ENCODE measurements around the gene FGGY.
"Not testable (repeated sequence)": the region's sequence is repeated elsewhere in the genome, so short reads cannot be mapped to it uniquely, and the experiment has no call there.

FGGY gene

DNA sequence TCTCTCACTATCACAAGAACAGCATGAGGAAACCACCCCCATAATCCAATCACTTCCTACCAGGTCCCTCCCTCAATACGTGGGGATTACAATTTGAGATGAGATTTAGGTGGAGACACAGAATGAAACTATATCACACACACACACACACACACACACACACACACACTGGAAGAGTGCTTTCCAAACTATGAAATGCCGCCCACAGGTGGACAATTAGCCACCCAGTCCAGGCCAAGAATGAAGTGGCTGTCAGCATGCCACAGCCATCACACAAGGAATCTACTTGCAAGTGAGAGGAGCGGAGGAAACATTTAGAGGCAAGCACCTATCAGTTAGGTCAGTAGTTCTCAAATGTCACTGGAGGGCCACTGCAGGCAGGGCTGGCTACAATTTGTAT, 412.4 kb downstream of the FGGY start:
- no peak for DNase-seq
- Histone ChIP-seq H3K4me3 (ENCODE audit: control insufficient read depth in 1 of 7, extremely low read depth in 1 of 7, insufficient read depth in 4 of 7, low read depth in 2 of 7, low read length in 6 of 7) (no peak overlapping the region), H3K4me1 (ENCODE audit: control extremely low read depth in 1 of 4, control insufficient read depth in 4 of 4, insufficient read depth in 4 of 4, low read length in 3 of 4) (no peaks in the 10 kb centered on the region), H3K27ac (ENCODE audit: insufficient read depth in 1 of 2, low read depth in 1 of 2, low read length in 2 of 2, poor library complexity in 1 of 2, severe bottlenecking in 2 of 2) (no peak overlapping the region), H3K27me3 (replicated peaks in 2 of 5; ENCODE audit: control insufficient read depth in 4 of 5, insufficient read depth in 5 of 5, low read length in 4 of 5) (no peaks in the 10 kb centered on the region), H3K9me3 (ENCODE audit: control extremely low read depth in 1 of 5, control insufficient read depth in 4 of 5, insufficient read depth in 2 of 5, low read depth in 1 of 5, low read length in 4 of 5) (peaks cover 0 to 4% (median 0%) of the 10 kb centered on the region in 5 experiments), H3K36me3 (ENCODE audit: control insufficient read depth in 4 of 4, insufficient read depth in 4 of 4, low read length in 3 of 4) (no peaks in the 10 kb centered on the region)
- ChIA-PET POLR2A (no interaction called here), CTCF (no interaction called here)
- WGBS (ENCODE audit: insufficient coverage), result 100% methylated on average over 2 of the region's 3 CpGs

DNA sequence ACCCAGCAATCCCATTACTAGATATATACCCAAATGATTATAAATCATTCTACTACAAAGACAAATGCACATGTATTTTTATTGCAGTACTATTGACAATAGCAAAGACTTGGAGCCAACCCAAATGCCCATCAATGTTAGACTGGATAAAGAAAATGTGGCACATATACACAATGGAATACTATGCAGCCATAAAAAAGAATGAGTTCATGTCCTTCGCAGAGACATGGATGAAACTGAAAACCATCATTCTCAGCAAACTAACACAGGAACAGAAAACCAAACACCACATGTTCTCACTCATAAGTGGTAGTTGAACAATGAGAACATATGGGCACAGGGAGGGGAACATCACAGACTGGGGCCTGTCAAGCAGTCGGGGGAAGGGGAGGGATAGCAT, 414.0 kb downstream of the FGGY start:
- CTCF ChIA-PET; H3K27me3 ChIP-seq (replicated peaks in 2 of 5; ENCODE audit: control insufficient read depth in 4 of 5, insufficient read depth in 5 of 5, low read length in 4 of 5); H3K4me1 ChIP-seq (ENCODE audit: control extremely low read depth in 1 of 4, control insufficient read depth in 4 of 4, insufficient read depth in 4 of 4, low read length in 3 of 4); POLR2A ChIA-PET; H3K36me3 ChIP-seq (ENCODE audit: control insufficient read depth in 4 of 4, insufficient read depth in 4 of 4, low read length in 3 of 4); H3K9me3 ChIP-seq (ENCODE audit: control extremely low read depth in 1 of 5, control insufficient read depth in 4 of 5, insufficient read depth in 2 of 5, low read depth in 1 of 5, low read length in 4 of 5); H3K4me3 ChIP-seq (ENCODE audit: control insufficient read depth in 1 of 7, extremely low read depth in 1 of 7, insufficient read depth in 4 of 7, low read depth in 2 of 7, low read length in 6 of 7); H3K27ac ChIP-seq (ENCODE audit: insufficient read depth in 1 of 2, low read depth in 1 of 2, low read length in 2 of 2, poor library complexity in 1 of 2, severe bottlenecking in 2 of 2); DNase-seq: not testable (repeated sequence)
- no CpG with 5 or more reads among the region's 2 CpGs for whole genome bisulfite sequencing (ENCODE audit: insufficient coverage)

DNA sequence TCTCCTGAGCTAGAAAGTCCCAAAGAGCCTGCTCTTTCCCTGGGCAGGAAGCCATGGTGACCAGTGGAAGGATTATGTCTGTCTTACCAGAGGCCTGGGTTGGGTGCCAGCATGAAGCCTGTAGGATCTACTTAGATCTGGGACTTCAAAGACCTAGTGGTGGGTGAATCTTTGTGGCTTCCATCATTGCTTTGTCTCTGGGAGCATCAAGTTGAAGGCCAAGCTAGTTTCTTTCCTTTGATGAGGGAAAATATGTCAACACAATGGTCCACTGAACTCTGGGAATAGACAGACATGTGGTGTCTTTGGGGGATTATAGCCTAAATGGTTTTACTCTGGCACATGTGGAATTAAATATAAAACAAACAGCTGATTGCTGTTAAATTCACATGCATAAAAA, 417.3 kb downstream of the FGGY start:
- POLR2A ChIA-PET, result no interaction called here
- CTCF ChIA-PET, result interaction anchor here (1.8 kb wide), 1 partner anchor 15 kb away, joined by 6 read pairs; no protein-coding TSS in a partner anchor
- Histone ChIP-seq H3K9me3 (ENCODE audit: control extremely low read depth in 1 of 5, control insufficient read depth in 4 of 5, insufficient read depth in 2 of 5, low read depth in 1 of 5, low read length in 4 of 5) (peaks cover 0 to 4% (median 0%) of the 10 kb centered on the region in 5 experiments), H3K27me3 (replicated peaks in 2 of 5; ENCODE audit: control insufficient read depth in 4 of 5, insufficient read depth in 5 of 5, low read length in 4 of 5) (no peaks in the 10 kb centered on the region), H3K4me3 (ENCODE audit: control insufficient read depth in 1 of 7, extremely low read depth in 1 of 7, insufficient read depth in 4 of 7, low read depth in 2 of 7, low read length in 6 of 7) (no peak overlapping the region), H3K27ac (ENCODE audit: insufficient read depth in 1 of 2, low read depth in 1 of 2, low read length in 2 of 2, poor library complexity in 1 of 2, severe bottlenecking in 2 of 2) (no peak overlapping the region), H3K36me3 (ENCODE audit: control insufficient read depth in 4 of 4, insufficient read depth in 4 of 4, low read length in 3 of 4) (no peaks in the 10 kb centered on the region), H3K4me1 (ENCODE audit: control extremely low read depth in 1 of 4, control insufficient read depth in 4 of 4, insufficient read depth in 4 of 4, low read length in 3 of 4) (no peaks in the 10 kb centered on the region)
- DNase-seq, result no peak

DNA sequence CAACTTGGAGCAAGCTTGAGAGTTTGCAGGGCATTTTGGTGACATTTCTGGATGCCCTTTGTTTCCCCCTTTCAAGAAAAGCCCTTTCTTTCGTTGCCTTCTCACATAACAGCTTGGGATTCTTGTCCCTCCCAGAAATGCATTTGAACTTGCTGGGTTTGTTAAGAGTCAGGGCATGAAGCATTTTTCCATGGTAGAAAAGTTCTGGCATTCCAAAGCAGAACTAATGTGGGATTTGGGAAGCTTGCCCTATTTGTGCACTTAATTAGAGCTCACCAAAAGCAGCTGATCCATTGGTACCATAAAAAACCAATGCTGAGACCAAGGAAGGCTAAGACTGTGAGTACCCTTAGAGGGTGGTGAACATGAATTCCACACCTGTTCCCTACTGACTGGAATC, 418.1 kb downstream of the FGGY start:
- POLR2A ChIA-PET, result no interaction called here
- CTCF ChIA-PET, result interaction anchor here (1.8 kb wide), 1 partner anchor 15 kb away, joined by 6 read pairs; no protein-coding TSS in a partner anchor
- Histone ChIP-seq H3K9me3 (ENCODE audit: control extremely low read depth in 1 of 5, control insufficient read depth in 4 of 5, insufficient read depth in 2 of 5, low read depth in 1 of 5, low read length in 4 of 5) (peaks cover 0 to 4% (median 0%) of the 10 kb centered on the region in 5 experiments), H3K4me1 (ENCODE audit: control extremely low read depth in 1 of 4, control insufficient read depth in 4 of 4, insufficient read depth in 4 of 4, low read length in 3 of 4) (no peaks in the 10 kb centered on the region), H3K27ac (ENCODE audit: insufficient read depth in 1 of 2, low read depth in 1 of 2, low read length in 2 of 2, poor library complexity in 1 of 2, severe bottlenecking in 2 of 2) (no peak overlapping the region), H3K4me3 (ENCODE audit: control insufficient read depth in 1 of 7, extremely low read depth in 1 of 7, insufficient read depth in 4 of 7, low read depth in 2 of 7, low read length in 6 of 7) (no peak overlapping the region), H3K36me3 (ENCODE audit: control insufficient read depth in 4 of 4, insufficient read depth in 4 of 4, low read length in 3 of 4) (no peaks in the 10 kb centered on the region), H3K27me3 (replicated peaks in 2 of 5; ENCODE audit: control insufficient read depth in 4 of 5, insufficient read depth in 5 of 5, low read length in 4 of 5) (no peaks in the 10 kb centered on the region)
- no peak for DNase-seq
- WGBS (ENCODE audit: insufficient coverage), result 100% methylated on average over 1 of the region's 1 CpG

DNA sequence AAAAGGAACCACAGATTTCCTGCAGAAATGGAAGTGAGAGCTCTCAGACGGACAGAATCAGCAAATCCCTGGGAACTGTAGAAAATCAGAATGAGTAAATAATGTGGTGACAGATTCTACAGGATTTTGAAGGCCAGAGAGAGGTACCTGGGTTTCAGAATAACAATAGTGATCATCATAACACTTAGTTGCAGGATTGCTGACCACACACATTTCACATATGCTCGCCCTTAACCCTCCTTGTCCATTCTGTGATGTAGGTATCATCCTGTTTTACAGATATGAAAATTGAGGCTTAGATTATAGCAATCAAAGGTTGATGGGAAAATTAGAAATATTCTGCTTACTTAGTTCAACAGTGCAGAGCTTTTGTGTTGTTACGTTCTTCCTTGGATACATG, 419.9 kb downstream of the FGGY start:
- Histone ChIP-seq H3K36me3 (ENCODE audit: control insufficient read depth in 4 of 4, insufficient read depth in 4 of 4, low read length in 3 of 4) (no peaks in the 10 kb centered on the region), H3K27me3 (replicated peaks in 2 of 5; ENCODE audit: control insufficient read depth in 4 of 5, insufficient read depth in 5 of 5, low read length in 4 of 5) (no peaks in the 10 kb centered on the region), H3K27ac (ENCODE audit: insufficient read depth in 1 of 2, low read depth in 1 of 2, low read length in 2 of 2, poor library complexity in 1 of 2, severe bottlenecking in 2 of 2) (no peak overlapping the region), H3K4me1 (ENCODE audit: control extremely low read depth in 1 of 4, control insufficient read depth in 4 of 4, insufficient read depth in 4 of 4, low read length in 3 of 4) (no peaks in the 10 kb centered on the region), H3K4me3 (ENCODE audit: control insufficient read depth in 1 of 7, extremely low read depth in 1 of 7, insufficient read depth in 4 of 7, low read depth in 2 of 7, low read length in 6 of 7) (no peak overlapping the region), H3K9me3 (ENCODE audit: control extremely low read depth in 1 of 5, control insufficient read depth in 4 of 5, insufficient read depth in 2 of 5, low read depth in 1 of 5, low read length in 4 of 5) (no peaks in the 10 kb centered on the region)
- no peak for DNase-seq
- WGBS (ENCODE audit: insufficient coverage), result 100% methylated on average over 2 of the region's 3 CpGs
- ChIA-PET CTCF (interaction anchor here (0.9 to 1.7 kb wide), 2 partner anchors 18 to 52 kb away, joined by 3 to 9 read pairs; no protein-coding TSS in a partner anchor), POLR2A (interaction anchor here (0.6 kb wide), 1 partner anchor 944 kb away, joined by 3 read pairs; no protein-coding TSS in a partner anchor)

DNA sequence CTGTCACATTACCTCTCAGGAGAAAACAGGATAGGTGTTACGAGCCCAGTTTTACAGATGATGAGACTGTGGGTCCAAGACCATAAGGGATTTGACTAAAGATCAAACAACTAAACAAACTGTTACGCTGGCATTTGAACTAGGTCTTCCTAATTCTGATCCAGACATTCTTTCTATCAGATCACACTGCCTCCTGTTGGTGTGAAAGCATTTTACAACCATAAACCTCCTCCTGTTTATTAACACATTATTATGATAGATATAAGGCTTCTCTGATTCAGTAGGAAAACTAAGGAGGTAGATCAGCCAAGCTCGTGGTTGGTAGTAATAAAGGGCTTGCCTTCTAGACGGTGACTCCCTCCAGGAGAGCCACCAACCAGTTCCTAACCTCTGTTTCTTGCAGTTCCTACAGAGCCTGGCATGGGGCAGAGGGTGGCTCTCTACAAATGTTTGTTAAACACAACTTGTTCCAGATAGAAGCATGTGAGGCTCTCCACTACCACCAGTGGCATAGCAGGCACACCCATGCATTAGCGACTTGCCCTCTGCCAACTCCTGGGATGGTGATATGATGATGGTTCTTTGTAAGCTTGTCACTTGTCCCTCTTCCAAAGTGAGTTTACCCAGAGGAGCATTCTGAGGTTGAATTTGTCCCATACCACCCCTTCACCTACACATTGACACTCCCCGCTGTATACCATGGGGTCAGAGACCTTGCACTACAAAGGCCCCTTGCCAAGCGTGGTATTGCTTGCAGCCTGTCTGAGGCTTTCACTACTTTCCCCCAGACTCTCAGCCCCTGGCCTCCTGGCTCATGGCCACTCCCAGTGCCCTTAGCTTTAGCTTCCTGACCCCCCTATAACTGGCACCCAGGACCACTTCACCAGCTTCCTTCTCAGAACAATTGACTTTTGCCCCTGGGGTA, 421.4 kb downstream of the FGGY start:
- no peaks in the 10 kb centered on the region for H3K4me1 ChIP-seq (ENCODE audit: control extremely low read depth in 1 of 4, control insufficient read depth in 4 of 4, insufficient read depth in 4 of 4, low read length in 3 of 4)
- ChIA-PET CTCF (interaction anchor here (1.5 to 1.8 kb wide), 2 partner anchors 19 to 979 kb away, joined by 4 to 8 read pairs; no protein-coding TSS in a partner anchor), POLR2A (interaction anchor here (0.6 kb wide), 1 partner anchor 962 kb away, joined by 3 read pairs; no protein-coding TSS in a partner anchor)
- no peaks in the 10 kb centered on the region for H3K27me3 ChIP-seq (replicated peaks in 2 of 5; ENCODE audit: control insufficient read depth in 4 of 5, insufficient read depth in 5 of 5, low read length in 4 of 5)
- 83% methylated on average over 5 of the region's 7 CpGs for WGBS (ENCODE audit: insufficient coverage)
- peaks cover 0 to 3% (median 0%) of the 10 kb centered on the region in 5 experiments for H3K9me3 ChIP-seq (ENCODE audit: control extremely low read depth in 1 of 5, control insufficient read depth in 4 of 5, insufficient read depth in 2 of 5, low read depth in 1 of 5, low read length in 4 of 5)
- no peak overlapping the region for H3K27ac ChIP-seq (ENCODE audit: insufficient read depth in 1 of 2, low read depth in 1 of 2, low read length in 2 of 2, poor library complexity in 1 of 2, severe bottlenecking in 2 of 2)
- H3K4me3 ChIP-seq (ENCODE audit: control insufficient read depth in 1 of 7, extremely low read depth in 1 of 7, insufficient read depth in 4 of 7, low read depth in 2 of 7, low read length in 6 of 7), result no peak overlapping the region
- no peaks in the 10 kb centered on the region for H3K36me3 ChIP-seq (ENCODE audit: control insufficient read depth in 4 of 4, insufficient read depth in 4 of 4, low read length in 3 of 4)
- peak in 2 of 3 donors; percentile 29 to 60 for DNase-seq

DNA sequence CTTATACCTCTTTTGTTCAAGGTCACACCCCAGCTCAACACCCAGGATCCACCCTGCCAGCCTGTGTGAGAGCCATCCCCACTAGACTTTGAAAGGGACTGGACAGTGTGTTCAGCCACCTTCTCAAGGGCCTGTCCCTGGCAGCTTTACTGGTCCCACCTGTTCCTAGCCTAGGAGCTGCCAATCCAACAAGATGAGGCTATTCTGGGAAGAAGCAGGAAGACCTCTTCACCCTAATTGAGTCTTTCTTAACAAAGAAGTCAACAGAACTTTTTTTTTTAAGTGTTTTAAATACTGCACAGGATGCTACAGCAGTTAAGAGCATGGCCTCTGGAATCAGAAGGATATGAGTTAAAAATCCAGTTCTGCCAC, 422.1 kb downstream of the FGGY start:
- no peak overlapping the region for H3K27ac ChIP-seq (ENCODE audit: insufficient read depth in 1 of 2, low read depth in 1 of 2, low read length in 2 of 2, poor library complexity in 1 of 2, severe bottlenecking in 2 of 2)
- H3K9me3 ChIP-seq (ENCODE audit: control extremely low read depth in 1 of 5, control insufficient read depth in 4 of 5, insufficient read depth in 2 of 5, low read depth in 1 of 5, low read length in 4 of 5), result peaks cover 0 to 3% (median 0%) of the 10 kb centered on the region in 5 experiments
- no peaks in the 10 kb centered on the region for H3K27me3 ChIP-seq (replicated peaks in 2 of 5; ENCODE audit: control insufficient read depth in 4 of 5, insufficient read depth in 5 of 5, low read length in 4 of 5)
- no peaks in the 10 kb centered on the region for H3K36me3 ChIP-seq (ENCODE audit: control insufficient read depth in 4 of 4, insufficient read depth in 4 of 4, low read length in 3 of 4)
- CTCF ChIA-PET, result interaction anchor here (1.5 to 1.8 kb wide), 2 partner anchors 20 to 980 kb away, joined by 4 to 8 read pairs; no protein-coding TSS in a partner anchor
- no peaks in the 10 kb centered on the region for H3K4me1 ChIP-seq (ENCODE audit: control extremely low read depth in 1 of 4, control insufficient read depth in 4 of 4, insufficient read depth in 4 of 4, low read length in 3 of 4)
- POLR2A ChIA-PET, result interaction anchor here (0.6 kb wide), 1 partner anchor 963 kb away, joined by 3 read pairs; no protein-coding TSS in a partner anchor
- DNase-seq, result no peak
- no peak overlapping the region for H3K4me3 ChIP-seq (ENCODE audit: control insufficient read depth in 1 of 7, extremely low read depth in 1 of 7, insufficient read depth in 4 of 7, low read depth in 2 of 7, low read length in 6 of 7)
